Adrenal gland (tissue), 12 donors: ENCODE measurements around the gene PCLO. TPM values are rescaled to one million over a fixed set of nuclear protein-coding genes. Genes with fewer than 3 reads are reported as not detected.
"Not testable (repeated sequence)": the region's sequence is repeated elsewhere in the genome, so short reads cannot be mapped to it uniquely, and the experiment has no call there.

Experiments
- DNase-seq, 7 donors: peaks; one replicate each; pipeline ENCODE4 v3.0.0-alpha.2; 2019 to 2020
- H3K27ac ChIP-seq, 5 donors: fragments of 200-600 bp; sonication (generic) in 4 of 5; 1 replicate in 3 of 5; 2 replicates in 2 of 5; pipeline versions ENCODE4 v1.5.1 to v1.8.0; 2016 to 2020; ENCODE audit warnings: mild to moderate bottlenecking in 1 of 5
- H3K27me3 ChIP-seq: fragments of 200-600 bp; 2 replicates; pipeline ENCODE4 v1.8.0; 2021
- H3K36me3 ChIP-seq, 2 donors: fragments of 200-600 bp; replicated peaks in 1 of 2; 1 replicate in 1 of 2; 2 replicates in 1 of 2; pipeline versions ENCODE4 v1.5.1 to v1.8.0; 2018 to 2022
- H3K4me1 ChIP-seq, 2 donors: fragments of 200-600 bp; replicated peaks in 1 of 2; 1 replicate in 1 of 2; 2 replicates in 1 of 2; pipeline versions ENCODE4 v1.5.1 to v1.8.0; 2018 to 2021
- H3K4me3 ChIP-seq, 4 donors: fragments of 200-600 bp; sonication (generic) in 3 of 4; one replicate each; pipeline ENCODE4 v1.5.1; 2016 to 2018
- H3K9me3 ChIP-seq, 3 donors: fragments of 200-600 bp; sonication (generic) in 1 of 3; replicated peaks in 1 of 3; 1 replicate in 2 of 3; 2 replicates in 1 of 3; pipeline versions ENCODE4 v1.5.1 to v1.8.0; 2016 to 2021
- POLR2A ChIP-seq, 2 donors: fragments of 450-650 bp; IDR thresholded peaks; one replicate each; pipeline ENCODE4 v1.6.1; 2017; ENCODE audit warnings: antibody characterized with exemption in 2 of 2, mild to moderate bottlenecking in 2 of 2, moderate library complexity in 1 of 2
- WGBS, 4 donors: extraction: QIAGEN DNeasy Blood & Tissue Kit in 2 of 4; methylation state at CpG; one replicate each; pipeline versions ENCODE4 v1.1.5 to v1.1.7; 2013 to 2017; 5-methylcytosine and 5-hydroxymethylcytosine counted together
- intact Hi-C, 2 donors: fragments of 100-400 bp; cut with DNase I; formaldehyde crosslinking; loops; one replicate each; pipeline versions ENCODE4 v1.14.1 to v1.15.0; 2022 to 2023
- polyA plus RNA-seq, 3 donors: library from polyadenylated mRNA; stranded (reverse); fragments of 200-250 nt in 2 of 3; fragments of 350-450 nt in 1 of 3; fragmentation: Illumina TruSeq in 1 of 3; extraction: RNeasy Lipid Tissue Mini Kit (QIAGEN cat#74804) in 1 of 3; gene quantifications; one replicate each; pipeline ENCODE4 v1.2.3, GENCODE V29; 2013 to 2014
- total RNA-seq, 9 donors: library from RNA; depleted of rRNA in 4 of 9; stranded (reverse); fragments of >200 nt in 4 of 9; fragments of 120-200 nt in 1 of 9; fragmentation: NEBNext Ultra II Directional in 1 of 9; extraction: Animal tissue kit (Norgen Biotek cat#: 25700) in 1 of 9; gene quantifications; one replicate each; pipeline versions ENCODE4 v1.1.0 to v1.2.4, GENCODE V29; 2013 to 2023
- TF ChIP-seq, protein P1 (sequence below), 6 experiments: fragments of 450-650 bp in 4 of 6; fragments of 200-600 bp in 2 of 6; sonication (generic) in 1 of 6; IDR thresholded peaks; 1 replicate in 5 of 6; 2 replicates in 1 of 6; pipeline versions ENCODE4 v1.5.1 to v1.8.0; 2016 to 2021; ENCODE audit warnings: antibody characterized with exemption in 6 of 6, mild to moderate bottlenecking in 2 of 6, moderate library complexity in 1 of 6
- donor health status: healthy with polysubstance abuse.
- donor health status: Bipolar disorder and iron deficiency.
- donor health status: DM: yes; HTN: yes; CAD: no.
- donor health status: DM: no; HTN: no; CAD: no.
- donor health status: DM: no; HTN: no; CAD: no.
- donor health status: DM: yes; HTN: yes; CAD: no.

Gene PCLO
- total and polyA plus RNA-seq, 12 donors = 1.8 to 17.1 (median 9.6) TPM

DNA sequence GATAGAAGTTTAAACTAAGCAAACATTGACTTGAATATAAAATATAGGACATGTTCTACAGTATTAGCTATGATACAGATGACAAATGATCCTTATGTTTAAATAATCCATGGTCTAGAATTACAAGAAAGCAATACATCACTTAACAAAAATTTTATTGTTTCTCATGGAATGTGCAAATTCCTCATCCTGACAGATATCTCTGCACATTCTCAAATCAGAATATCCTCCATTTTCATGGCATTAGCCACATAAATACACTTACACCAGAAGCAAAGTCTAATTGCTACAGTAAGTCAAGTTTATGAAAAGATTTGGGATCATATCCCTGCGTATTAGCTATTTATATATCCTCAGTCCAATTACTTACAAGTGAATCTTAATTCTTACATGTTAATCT is 57.6 kb downstream of the PCLO start:
- Histone ChIP-seq H3K9me3 (no peaks in the 10 kb centered on the region), H3K36me3 (no peaks in the 10 kb centered on the region), H3K27me3 (no peaks in the 10 kb centered on the region), H3K4me1 (no peaks in the 10 kb centered on the region), H3K4me3 (no peak overlapping the region), H3K27ac (no peak overlapping the region)
- no peak for DNase-seq
- WGBS, 4 donors = 81 to 94% (median 88%) methylated on average over 1 of the region's 1 CpG
- intact Hi-C loops = no loop called here
- TF ChIP-seq, protein P1, sequence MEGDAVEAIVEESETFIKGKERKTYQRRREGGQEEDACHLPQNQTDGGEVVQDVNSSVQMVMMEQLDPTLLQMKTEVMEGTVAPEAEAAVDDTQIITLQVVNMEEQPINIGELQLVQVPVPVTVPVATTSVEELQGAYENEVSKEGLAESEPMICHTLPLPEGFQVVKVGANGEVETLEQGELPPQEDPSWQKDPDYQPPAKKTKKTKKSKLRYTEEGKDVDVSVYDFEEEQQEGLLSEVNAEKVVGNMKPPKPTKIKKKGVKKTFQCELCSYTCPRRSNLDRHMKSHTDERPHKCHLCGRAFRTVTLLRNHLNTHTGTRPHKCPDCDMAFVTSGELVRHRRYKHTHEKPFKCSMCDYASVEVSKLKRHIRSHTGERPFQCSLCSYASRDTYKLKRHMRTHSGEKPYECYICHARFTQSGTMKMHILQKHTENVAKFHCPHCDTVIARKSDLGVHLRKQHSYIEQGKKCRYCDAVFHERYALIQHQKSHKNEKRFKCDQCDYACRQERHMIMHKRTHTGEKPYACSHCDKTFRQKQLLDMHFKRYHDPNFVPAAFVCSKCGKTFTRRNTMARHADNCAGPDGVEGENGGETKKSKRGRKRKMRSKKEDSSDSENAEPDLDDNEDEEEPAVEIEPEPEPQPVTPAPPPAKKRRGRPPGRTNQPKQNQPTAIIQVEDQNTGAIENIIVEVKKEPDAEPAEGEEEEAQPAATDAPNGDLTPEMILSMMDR (IDR thresholded peaks at IDR 0.05) = no peak
- TF ChIP-seq POLR2A (IDR thresholded peaks at IDR 0.05) = no peak

DNA sequence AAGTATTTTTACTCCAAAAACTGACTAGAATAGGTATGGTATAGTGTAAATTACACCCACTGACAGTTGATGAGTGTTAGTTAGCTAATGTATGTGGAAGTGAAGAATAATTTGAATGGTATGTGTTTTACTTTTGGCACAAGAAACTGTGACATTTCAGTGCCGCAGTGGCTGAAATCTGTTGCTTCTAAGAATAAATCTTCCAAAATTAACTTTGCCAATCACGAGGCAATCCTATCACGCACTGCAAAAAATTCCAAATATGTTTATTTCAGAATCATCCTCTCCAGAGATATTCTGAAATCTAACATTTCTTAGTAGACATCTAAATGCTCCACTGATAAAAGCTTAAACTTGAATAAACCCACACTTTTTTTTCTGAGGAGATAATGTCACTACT is 61.2 kb downstream of the PCLO start:
- Histone ChIP-seq H3K4me3 (no peak overlapping the region), H3K27ac (no peak overlapping the region), H3K9me3 (no peaks in the 10 kb centered on the region), H3K4me1 (no peaks in the 10 kb centered on the region), H3K27me3 (no peaks in the 10 kb centered on the region), H3K36me3 (no peaks in the 10 kb centered on the region)
- intact Hi-C loops = no loop called here
- TF ChIP-seq, protein P1 (IDR thresholded peaks at IDR 0.05) = no peak
- TF ChIP-seq POLR2A (IDR thresholded peaks at IDR 0.05) = no peak
- WGBS, 4 donors = 32 to 52% (median 43%) methylated on average over 3 of the region's 3 CpGs
- no peak for DNase-seq

DNA sequence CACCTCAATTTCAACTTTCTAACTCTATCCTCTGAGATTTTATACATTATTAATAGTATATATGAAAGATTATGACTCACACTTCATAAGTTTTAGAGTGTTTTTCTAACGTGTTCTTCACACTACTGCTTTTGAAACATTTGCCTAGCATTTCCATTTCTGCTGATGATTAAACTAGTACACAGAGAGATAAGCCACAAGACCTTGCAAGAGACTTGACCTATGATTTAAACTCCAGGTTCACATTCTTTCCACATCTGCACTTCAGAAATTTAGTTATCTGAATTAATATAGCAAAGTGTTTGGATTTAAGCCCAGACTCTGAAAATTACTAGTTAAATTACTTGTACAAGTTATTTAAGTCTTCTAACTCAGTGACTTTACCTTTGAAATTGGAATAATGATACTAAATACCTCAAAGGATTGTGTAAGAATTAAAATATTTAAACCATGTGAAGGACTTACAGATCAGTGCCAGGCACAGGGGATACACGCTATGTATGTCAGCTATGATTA is 66.6 kb downstream of the PCLO start:
- DNase-seq = no peak

DNA sequence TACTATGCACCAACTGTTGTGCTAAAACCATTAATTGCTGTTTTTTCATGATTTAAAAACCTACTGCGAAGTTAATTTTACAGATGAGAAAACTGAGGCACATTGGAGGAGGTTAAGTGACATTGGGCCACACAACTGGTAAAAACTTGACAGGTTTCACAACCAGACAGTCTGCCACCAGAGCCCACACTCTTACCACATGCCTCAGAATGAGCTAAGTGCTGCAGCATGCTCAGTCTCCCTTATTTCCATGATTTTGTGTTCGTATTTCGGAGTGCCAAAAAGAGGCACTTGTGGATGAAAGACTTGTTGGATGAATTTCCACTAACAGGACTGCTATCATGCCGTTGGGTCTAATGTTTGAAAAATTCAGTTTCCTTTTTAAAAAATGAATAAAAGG is 77.4 kb downstream of the PCLO start:
- Histone ChIP-seq H3K9me3 (no peaks in the 10 kb centered on the region), H3K27ac (no peak overlapping the region), H3K27me3 (no peaks in the 10 kb centered on the region), H3K4me3 (no peak overlapping the region), H3K36me3 (no peaks in the 10 kb centered on the region), H3K4me1 (no peaks in the 10 kb centered on the region)
- 90 to 92% (median 90%) methylated on average over 4 of the region's 4 CpGs for WGBS, 4 donors
- TF ChIP-seq, protein P1 (IDR thresholded peaks at IDR 0.05) = no peak
- no peak for TF ChIP-seq POLR2A (IDR thresholded peaks at IDR 0.05)
- intact Hi-C loops = no loop called here
- no peak for DNase-seq

More for the DNA sequence above, 66.6 kb downstream of the PCLO start:
- Histone ChIP-seq H3K4me1 (no peaks in the 10 kb centered on the region), H3K9me3 (no peaks in the 10 kb centered on the region), H3K27me3 (no peaks in the 10 kb centered on the region), H3K36me3 (no peaks in the 10 kb centered on the region), H3K27ac (no peak overlapping the region), H3K4me3 (no peak overlapping the region)
- intact Hi-C loops = no loop called here
- 37 to 46% (median 39%) methylated on average over 2 of the region's 2 CpGs for WGBS, 4 donors
- TF ChIP-seq, protein P1 (IDR thresholded peaks at IDR 0.05) = no peak
- TF ChIP-seq POLR2A (IDR thresholded peaks at IDR 0.05) = no peak

DNA sequence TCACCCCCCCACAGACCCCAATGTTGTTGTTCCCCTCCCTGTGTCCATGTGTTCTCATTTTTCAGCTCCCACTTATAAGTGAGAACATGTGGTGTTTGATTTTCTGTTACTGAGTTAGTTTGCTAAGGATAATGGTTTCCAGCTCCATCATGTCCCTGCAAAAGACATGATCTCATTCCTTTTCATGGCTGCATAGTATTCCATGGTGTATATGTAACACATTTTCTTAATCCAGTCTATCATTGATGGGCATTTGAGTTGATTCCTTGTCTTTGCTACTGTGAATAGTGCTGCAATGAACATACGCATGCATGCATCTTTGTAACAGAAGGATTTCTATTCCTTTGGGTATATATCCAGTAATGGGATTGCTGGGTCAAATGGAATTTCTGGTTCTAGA is 82.8 kb downstream of the PCLO start:
- DNase-seq, intact Hi-C loops, H3K27ac ChIP-seq: not testable (repeated sequence)

More for the DNA sequence above, 82.8 kb downstream of the PCLO start:
- WGBS, 4 donors = 95 to 100% (median 100%) methylated on average over 1 of the region's 1 CpG
- H3K4me1 ChIP-seq, H3K36me3 ChIP-seq, H3K27me3 ChIP-seq, H3K4me3 ChIP-seq, H3K9me3 ChIP-seq: not testable (repeated sequence)
